DMS153 treated with DMSO at 0.1 percent for 48 hours (cell line): Measurements from ENCODE around the gene UIMC1.

Experiments used
- DNase-seq: peaks from one replicate; lab custom pipeline; 2025; ENCODE audit not compliant: unreplicated experiment; lab: John Stamatoyannopoulos, UW

Gene UIMC1

GRCh38 chr5:176904276-176904675 lies 102.3 kb downstream of the UIMC1 start:
- no peak for DNase-seq

GRCh38 chr5:176902911-176903664 lies 103.5 kb downstream of the UIMC1 start:
- no peak for DNase-seq

DNA sequence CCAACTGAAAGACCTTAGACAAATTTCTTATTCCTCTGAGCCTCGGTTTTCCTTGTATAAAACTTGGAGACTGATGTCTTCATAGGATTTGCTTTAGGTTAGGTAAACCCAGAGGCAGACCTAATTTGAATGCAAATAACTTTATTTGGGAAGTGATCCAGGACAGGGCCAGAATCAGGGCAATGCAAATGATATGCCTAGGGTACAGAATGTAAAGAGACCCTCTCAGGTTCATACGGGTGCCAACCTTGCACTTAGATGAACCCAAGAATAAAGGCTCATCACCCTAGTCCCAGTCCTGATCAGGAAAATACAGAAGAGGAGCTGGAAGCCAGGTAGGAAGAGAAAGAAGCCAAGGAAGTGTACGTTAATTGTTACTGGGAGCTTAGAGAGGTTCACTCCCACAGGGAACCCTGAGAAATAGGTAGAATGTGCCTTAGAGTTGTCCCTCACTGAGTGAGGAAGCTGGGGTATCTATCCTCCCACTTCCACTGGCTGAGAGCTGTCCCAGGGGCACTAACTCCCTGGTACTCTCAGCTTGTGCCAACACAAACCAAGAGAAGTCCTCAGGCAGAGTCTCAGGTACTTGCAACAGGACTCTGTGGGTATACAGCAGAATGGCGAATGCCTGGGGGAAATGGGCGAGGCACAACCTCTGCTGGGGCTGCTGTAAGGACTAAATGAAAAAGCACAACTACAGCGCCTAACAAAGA lies 104.3 kb downstream of the UIMC1 start:
- no peak for DNase-seq

DNA sequence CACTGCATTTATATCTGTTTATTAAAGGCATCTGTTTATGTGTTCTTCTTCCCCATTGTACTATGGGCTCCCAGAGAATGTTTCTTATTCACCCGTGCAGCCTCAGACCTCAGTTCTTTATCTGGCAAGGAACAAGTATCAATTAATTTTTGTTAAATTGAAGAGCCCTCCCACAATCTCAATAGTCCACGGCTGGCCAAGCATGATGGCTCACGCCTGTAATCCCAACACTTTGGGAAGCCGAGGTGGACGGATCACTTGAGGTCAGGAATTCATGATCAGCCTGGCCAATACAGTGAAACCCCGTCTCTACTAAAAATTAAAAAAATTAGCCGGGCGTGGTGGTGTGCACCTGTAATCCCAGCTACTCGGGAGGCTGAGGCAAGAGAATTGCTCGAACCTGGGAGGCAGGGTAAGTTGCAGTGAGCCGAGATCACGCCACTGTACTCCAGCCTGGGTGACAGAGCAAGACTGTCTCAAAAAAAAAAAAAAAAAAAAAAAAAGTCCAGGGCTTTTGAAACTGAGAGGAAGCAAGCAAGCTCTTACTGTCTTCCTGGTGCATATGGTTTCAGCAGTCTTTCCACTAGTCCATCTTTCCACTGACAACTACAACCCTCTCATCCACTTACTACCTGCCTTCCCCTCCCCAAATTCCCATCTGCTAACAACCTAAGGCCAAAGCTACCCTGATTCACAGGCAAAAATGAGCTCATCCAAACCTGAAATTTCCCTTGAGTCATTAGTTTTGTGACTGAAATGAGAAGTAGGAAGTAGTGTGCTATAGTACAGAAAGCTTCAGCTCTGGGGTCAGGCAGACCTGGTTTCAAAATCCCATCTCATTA lies 105.1 kb downstream of the UIMC1 start:
- no peak for DNase-seq

DNA sequence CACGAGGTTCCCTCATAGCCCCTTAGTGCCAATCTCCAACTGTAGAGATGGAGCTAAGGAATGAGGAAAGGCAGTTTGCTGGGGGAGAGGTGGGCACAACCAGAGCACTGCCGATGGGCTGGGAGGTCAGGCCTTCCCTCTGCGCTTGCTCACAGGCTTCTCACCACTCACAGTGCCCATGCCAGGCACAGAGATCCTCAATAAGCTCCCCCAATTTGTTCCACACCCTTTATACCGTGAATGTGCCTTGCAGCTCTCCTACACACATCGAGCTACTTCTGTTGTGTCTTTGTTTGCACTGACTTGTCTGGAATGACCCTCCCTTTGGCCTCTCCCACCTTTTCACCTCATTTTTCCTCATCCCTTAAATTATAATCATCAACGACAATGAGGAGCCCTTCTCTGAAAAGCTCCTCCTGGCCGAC lies 105.8 kb downstream of the UIMC1 start:
- no peak for DNase-seq

GRCh38 chr5:176899946-176900779 lies 106.4 kb downstream of the UIMC1 start:
- DNase-seq, result no peak

DNA sequence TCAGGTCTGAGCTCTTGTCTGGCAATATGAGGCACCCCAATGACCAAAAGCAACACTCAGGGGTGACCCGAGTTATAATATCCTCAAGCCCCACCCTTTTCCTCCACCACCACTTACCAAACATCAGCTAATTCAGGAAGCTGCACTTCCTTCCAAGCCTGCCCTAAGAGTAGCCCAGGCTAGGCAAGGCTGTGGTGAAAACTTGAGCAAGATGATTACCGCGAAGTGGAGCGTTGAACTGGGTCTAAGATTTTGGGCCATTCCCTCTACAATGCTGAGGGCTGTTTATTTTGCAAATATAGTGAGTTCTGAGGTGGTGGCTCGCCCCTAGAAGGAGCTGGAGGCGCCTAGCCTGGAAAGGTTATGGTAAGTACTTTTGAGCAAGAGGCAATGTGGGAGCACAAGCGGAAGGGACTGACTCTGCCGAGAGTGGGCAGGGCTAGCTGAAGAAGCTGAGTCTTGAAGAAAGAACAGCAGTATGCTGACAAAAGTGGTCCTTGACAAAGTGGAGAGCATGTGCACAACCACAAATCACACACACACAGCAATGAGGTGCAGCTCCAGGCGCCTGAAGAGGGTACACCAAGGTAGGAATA lies 107.2 kb downstream of the UIMC1 start, which contains the start of gene HK3:
Gene HK3 (minus strand): TSS at position 51 of the 596 bp plus-strand sequence. CDS start 3,187 bp downstream, outside the sequence.
- DNase-seq, result no peak

DNA sequence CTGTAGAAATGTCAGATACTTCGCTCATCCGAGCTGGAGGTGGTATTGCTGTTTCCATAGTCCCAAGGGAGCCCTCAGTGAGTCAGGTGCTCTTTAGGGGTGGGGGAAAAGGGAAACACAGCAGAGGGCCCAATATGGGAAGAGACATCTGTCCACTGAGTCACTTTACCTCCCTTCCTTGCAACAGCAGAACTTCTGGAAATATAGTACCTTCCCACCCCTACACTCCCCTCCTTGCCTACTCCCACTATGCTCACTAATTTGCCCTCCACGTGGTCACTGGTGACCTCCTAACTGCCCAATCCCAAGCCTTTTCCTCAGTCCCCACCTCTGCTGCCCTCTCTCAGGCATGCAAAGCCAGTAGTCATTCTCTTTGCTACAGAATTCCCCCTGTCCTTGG lies 109.3 kb downstream of the UIMC1 start:
- DNase-seq, result no peak

DNA sequence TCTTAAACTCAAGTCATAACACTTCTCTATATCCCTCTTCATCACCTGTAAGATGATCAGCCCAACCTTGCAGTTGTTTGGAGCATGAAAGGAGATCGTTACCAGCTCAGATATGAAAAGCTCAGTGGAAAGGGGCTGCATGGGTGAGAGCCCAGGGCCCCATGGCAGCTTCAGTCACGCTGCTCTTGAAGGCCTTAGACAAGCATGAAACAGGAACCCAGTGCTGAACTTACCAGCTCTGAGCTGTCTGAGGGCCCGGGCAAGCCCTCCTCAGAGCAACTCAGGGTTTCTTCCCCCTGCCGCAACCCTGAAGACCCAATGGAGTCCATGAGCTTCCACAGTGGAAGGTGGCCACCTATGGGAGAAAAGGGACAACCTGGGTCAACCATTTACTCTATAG lies 110.7 kb downstream of the UIMC1 start:
- no peak for DNase-seq

DNA sequence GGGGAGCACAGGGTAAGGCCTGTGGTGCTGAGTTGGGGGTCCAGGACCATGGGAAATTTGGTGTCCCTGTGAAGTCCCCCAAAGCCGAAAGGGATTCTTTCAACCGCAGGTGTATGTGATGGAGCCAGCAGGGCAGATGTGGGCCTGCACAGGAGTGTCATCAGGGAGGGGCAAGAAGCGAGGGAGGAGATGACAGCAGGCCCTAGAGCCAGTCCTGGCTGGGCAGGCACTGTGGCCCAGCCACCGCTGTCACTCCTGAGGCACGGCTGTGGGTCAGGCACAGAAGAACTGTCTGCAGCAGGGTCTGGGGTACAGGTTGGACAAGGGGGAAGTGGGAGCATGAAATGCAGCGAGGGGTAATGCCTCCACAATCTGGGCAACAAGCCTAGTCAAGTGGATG lies 112.3 kb downstream of the UIMC1 start:
- DNase-seq, result no peak

GRCh38 chr5:176892663-176893062 lies 113.9 kb downstream of the UIMC1 start:
- no peak for DNase-seq

DNA sequence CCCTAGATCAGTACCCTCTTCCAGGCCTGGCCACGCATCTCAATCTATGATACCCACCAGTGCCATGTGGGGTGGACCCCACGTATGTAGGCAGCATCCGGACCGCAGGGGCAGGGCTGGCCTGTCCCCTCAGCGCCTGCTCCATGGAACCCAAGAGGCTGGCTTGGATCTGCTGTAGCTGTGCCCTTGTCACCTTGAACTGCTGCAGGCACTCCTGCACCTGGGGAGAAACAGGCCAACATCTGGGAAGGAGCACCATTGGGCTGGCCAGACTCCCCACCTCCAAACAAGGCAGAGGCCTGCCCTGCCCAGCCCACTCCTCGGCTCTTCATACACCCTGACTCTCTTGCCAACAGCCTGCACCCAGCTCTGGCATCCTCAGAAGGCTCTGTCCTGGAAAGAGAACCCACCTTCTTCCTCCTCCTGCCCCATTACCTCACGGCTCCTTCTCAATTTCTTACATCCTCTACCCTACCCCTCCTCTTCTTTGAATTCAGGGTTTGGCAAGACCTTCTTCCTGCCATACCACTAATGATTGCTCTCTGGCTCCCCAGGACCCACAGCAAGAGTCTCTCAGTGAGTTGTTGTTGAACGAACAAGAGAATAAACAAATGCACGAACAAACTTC lies 115.1 kb downstream of the UIMC1 start:
- no peak for DNase-seq

GRCh38 chr5:176890455-176891330 lies 115.9 kb downstream of the UIMC1 start:
- DNase-seq, result no peak

- DNase-seq, result no peak
These were observed 117.0 kb downstream of the UIMC1 start for GRCh38 chr5:176889321-176890280.

DNA sequence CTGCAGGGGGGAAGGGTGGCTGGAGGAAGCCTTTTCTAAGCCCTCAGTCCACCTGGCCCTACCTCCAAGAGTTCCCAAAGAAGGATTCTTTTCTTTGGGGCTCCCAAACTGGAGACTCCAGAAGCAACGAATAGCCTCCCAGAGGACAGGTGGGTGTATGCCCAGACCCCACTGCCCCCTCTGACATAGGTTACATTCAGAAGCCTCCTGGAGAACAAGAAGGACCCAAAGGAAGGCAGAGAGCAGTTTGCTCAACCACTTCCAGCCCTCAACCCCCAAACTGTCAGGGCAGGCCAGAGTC lies 117.8 kb downstream of the UIMC1 start:
- DNase-seq, result no peak

DNA sequence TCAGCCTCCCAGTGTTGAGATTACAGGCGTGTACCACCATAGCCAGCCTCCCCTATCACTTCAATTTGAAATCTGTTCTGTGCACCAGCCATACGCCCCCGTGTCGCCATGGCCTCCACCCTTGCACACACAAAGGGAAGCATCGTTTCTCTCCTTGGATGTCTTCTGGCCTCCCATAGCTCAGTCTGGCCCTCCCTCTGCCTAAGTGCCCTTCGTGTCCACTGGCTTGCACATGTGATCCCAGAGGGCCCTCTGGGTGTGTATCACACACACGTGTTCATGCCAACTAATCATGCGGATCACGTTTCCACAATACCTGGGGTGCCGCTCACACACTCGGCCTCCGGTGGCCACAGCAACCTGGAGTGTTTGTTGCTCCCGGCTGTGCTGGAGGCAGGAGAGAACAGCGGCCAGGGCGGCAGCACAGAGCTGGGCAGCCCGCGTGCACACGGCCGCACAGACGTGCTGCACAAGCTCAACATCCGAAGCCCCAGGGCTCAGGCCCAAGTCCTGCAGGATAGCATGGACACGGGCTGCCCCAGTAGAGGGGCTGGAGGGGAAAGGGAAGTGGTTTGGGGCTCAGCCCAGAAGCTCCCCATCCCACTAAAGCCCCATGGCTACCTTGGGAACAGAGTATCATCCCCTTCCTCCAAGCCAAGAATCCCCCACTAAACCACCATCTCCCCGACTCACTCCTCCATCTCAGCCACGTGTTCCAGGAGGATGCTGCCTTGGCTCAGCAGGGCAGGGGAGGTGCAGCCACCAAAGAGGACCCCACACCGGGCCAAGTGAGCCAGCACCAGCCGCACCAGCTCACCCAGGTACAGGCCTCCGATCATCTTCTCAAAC lies 118.3 kb downstream of the UIMC1 start:
- DNase-seq, result no peak

DNA sequence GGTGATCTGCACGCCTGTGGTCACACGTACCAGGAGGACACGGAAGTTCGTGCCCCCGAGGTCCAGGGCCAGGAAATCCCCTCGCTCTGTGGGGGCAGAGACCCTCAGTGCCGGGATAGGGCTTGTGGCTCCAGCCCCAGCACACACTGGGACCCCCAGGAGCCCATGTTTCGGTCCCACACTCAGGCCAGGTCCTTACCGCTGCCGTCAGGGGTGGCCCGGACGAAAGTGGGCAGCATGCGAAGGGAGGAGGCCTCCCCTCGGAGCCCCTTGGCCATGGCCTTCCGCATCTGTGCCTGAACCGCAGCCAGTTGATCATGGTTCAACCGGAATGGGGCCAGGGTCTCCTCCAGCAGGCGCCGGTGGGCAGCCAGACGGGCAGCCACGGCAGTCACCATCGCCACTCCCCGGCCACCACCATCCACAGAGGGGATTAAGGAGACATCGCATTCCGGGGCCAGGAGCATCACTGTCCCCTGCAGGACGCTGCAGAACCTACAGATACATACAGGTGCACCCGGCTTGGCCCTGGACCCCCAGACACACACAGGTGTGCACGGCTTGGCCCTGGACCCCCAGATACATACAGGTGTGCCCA lies 119.2 kb downstream of the UIMC1 start:
- DNase-seq, result no peak
